ENCODE measurements around the gene USE1.

DNA sequence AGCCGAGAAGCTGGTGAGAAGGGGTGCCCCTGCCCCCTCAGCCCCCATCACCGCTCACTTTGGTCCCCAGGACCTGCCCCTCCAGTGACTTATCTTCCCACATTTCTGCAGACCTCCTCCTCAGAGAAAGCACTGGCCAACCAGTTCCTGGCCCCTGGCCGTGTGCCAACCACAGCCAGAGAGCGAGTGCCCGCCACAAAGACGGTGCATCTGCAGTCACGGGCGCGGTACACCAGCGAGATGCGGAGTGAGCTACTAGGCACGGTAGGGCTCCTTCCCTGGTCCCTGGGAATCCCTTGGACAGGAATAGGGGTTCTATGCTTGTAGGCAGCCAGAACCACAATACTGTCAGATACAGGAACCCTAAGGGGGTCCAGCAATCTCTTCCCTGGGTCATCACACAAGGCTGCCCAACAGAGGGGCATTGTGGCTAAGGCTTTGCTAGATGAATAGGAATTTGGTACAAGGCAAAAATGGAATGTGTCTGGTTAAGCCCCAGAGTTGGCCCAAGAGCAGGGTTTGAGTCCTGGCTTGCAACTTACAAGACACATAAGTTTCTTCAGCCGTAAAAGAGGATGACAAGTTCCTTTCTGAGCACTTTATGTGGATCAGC is 1.0 kb downstream of the USE1 start:
- TF ChIP-seq, protein P1, sequence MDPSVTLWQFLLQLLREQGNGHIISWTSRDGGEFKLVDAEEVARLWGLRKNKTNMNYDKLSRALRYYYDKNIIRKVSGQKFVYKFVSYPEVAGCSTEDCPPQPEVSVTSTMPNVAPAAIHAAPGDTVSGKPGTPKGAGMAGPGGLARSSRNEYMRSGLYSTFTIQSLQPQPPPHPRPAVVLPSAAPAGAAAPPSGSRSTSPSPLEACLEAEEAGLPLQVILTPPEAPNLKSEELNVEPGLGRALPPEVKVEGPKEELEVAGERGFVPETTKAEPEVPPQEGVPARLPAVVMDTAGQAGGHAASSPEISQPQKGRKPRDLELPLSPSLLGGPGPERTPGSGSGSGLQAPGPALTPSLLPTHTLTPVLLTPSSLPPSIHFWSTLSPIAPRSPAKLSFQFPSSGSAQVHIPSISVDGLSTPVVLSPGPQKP (IDR thresholded peaks at IDR 0.05; ENCODE audit: borderline replicate concordance, low read depth, low read length) = no peak
- TF ChIP-seq CTCF (conservative IDR thresholded peaks at IDR 0.05; ENCODE audit: low read depth, low read length) (no peak), RFX5 (IDR thresholded peaks at IDR 0.05; ENCODE audit: low read depth, low read length) (no peak), RCOR1 (IDR thresholded peaks at IDR 0.05; ENCODE audit: insufficient replicate concordance, low read length) (no peak), BHLHE40 (IDR thresholded peaks at IDR 0.05; ENCODE audit: low read depth, low read length) (no peak), POLR2A (IDR thresholded peaks at IDR 0.05; ENCODE audit: low read depth, low read length) (no peak), SMC3 (IDR thresholded peaks at IDR 0.05; ENCODE audit: low read depth, low read length) (no peak), USF2 (IDR thresholded peaks at IDR 0.05; ENCODE audit: low read depth, low read length) (no peak), MAFK (IDR thresholded peaks at IDR 0.05; ENCODE audit: low read depth, low read length) (no peak), MXI1 (IDR thresholded peaks at IDR 0.05; ENCODE audit: borderline replicate concordance, low read depth, low read length) (no peak), NFE2L2 (IDR thresholded peaks at IDR 0.05; ENCODE audit: low read depth, low read length) (no peak), RAD21 (IDR thresholded peaks at IDR 0.05; ENCODE audit: low read length) (no peak), CEBPB (IDR thresholded peaks at IDR 0.05; ENCODE audit: low read depth, low read length) (no peak)

All from IMR-90 (cell line).